Chondrocyte (in vitro differentiated cells): Measurements from ENCODE around the gene SLC17A2. TPM values are rescaled to one million over a fixed set of nuclear protein-coding genes. Genes with fewer than 3 reads are reported as not detected.

Source experiments
- DNase-seq: peaks from one replicate; pipeline ENCODE4 v3.0.0; 2021; ENCODE audit warnings: mixed read lengths, low spot score
- H3K27ac Mint-ChIP-seq: one replicate; pipeline ENCODE4 v1.8.0; 2021; ENCODE audit warnings: mild to moderate bottlenecking, moderate library complexity, mixed read lengths; ENCODE audit not compliant: unreplicated experiment
- H3K27me3 Mint-ChIP-seq: 2 replicates; pipeline ENCODE4 v1.8.0; 2021; ENCODE audit warnings: low read depth, mixed read lengths
- H3K36me3 Mint-ChIP-seq: 2 replicates; pipeline ENCODE4 v1.8.0; 2021; ENCODE audit warnings: low read depth, mixed read lengths
- H3K4me1 Mint-ChIP-seq: 2 replicates; pipeline ENCODE4 v1.8.0; 2021; ENCODE audit warnings: low read depth, mild to moderate bottlenecking, mixed read lengths
- H3K4me3 Mint-ChIP-seq: one replicate; pipeline ENCODE4 v1.8.0; 2021; ENCODE audit warnings: mild to moderate bottlenecking, moderate library complexity, mixed read lengths; ENCODE audit not compliant: unreplicated experiment
- H3K9me3 Mint-ChIP-seq: 2 replicates; pipeline ENCODE4 v1.8.0; 2021; ENCODE audit warnings: low read depth, mixed read lengths
- CTCF ChIP-seq: fragments of 200-600 bp; sonication (generic); IDR thresholded peaks from 2 replicates; pipeline ENCODE4 v1.5.0; 2021; ENCODE audit warnings: antibody characterized with exemption, mild to moderate bottlenecking, moderate library complexity
- long read RNA-seq: library from polyadenylated mRNA; stranded (forward); transcript quantifications from one replicate; pipeline ENCODE4 v2.0.0, GENCODE V29; 2021
- total RNA-seq: library from RNA; stranded (reverse); gene quantifications from 3 replicates; pipeline ENCODE4 v1.2.1, GENCODE V29; 2021

Gene SLC17A2
- not detected in 3 replicates for total RNA-seq
- long read RNA-seq, result 0 reads

- H3K4me1 Mint-ChIP-seq, result peaks cover 6% of the 10 kb centered on the region
- no peak within 1 kb of the TSS for H3K4me3 Mint-ChIP-seq
- no peak for DNase-seq
- peaks cover 2% of the 10 kb centered on the region for H3K27me3 Mint-ChIP-seq
- H3K27ac Mint-ChIP-seq, result no peak within 1 kb of the TSS
- no peak for TF ChIP-seq CTCF
- H3K9me3 Mint-ChIP-seq, result peaks cover 2% of the 10 kb centered on the region
- no peaks in the 10 kb centered on the region for H3K36me3 Mint-ChIP-seq
These were observed at the start of gene SLC17A2 for GRCh38 chr6:25930532-25931410. Gene SLC17A2 (minus strand): TSS chr6:25930691. CDS start chr6:25925796, 4,895 bp downstream.

GRCh38 chr6:25975923-25976560, 45.6 kb upstream of the SLC17A2 start:
- no peak for TF ChIP-seq CTCF
- Mint-ChIP-seq H3K27me3 (no peaks in the 10 kb centered on the region), H3K9me3 (no peaks in the 10 kb centered on the region), H3K36me3 (peaks cover 37% of the 10 kb centered on the region), H3K4me1 (peaks cover 14% of the 10 kb centered on the region), H3K27ac (no peak overlapping the region), H3K4me3 (no peak overlapping the region)
- no peak for DNase-seq

GRCh38 chr6:25973923-25974555, 43.5 kb upstream of the SLC17A2 start:
- Mint-ChIP-seq H3K4me1 (peaks cover 22% of the 10 kb centered on the region), H3K9me3 (no peaks in the 10 kb centered on the region), H3K4me3 (no peak overlapping the region), H3K27ac (no peak overlapping the region), H3K36me3 (peaks cover 41% of the 10 kb centered on the region), H3K27me3 (no peaks in the 10 kb centered on the region)
- DNase-seq, result no peak
- no peak for TF ChIP-seq CTCF

GRCh38 chr6:25972902-25973301, 42.4 kb upstream of the SLC17A2 start:
- no peaks in the 10 kb centered on the region for H3K27me3 Mint-ChIP-seq
- no peak for DNase-seq
- no peak for TF ChIP-seq CTCF
- H3K27ac Mint-ChIP-seq, result no peak overlapping the region
- H3K4me1 Mint-ChIP-seq, result peaks cover 33% of the 10 kb centered on the region
- no peaks in the 10 kb centered on the region for H3K9me3 Mint-ChIP-seq
- H3K4me3 Mint-ChIP-seq, result no peak overlapping the region
- H3K36me3 Mint-ChIP-seq, result peaks cover 42% of the 10 kb centered on the region

- Mint-ChIP-seq H3K4me3 (no peak overlapping the region), H3K9me3 (no peaks in the 10 kb centered on the region), H3K4me1 (peaks cover 39% of the 10 kb centered on the region), H3K27ac (peak overlapping the region; percentile 91), H3K27me3 (no peaks in the 10 kb centered on the region), H3K36me3 (peaks cover 39% of the 10 kb centered on the region)
- no peak for TF ChIP-seq CTCF
- no peak for DNase-seq
These were observed 41.6 kb upstream of the SLC17A2 start for GRCh38 chr6:25972128-25972527.
